Pancreas (tissue), 10 donors: ENCODE results near the gene DMD. TPM values are rescaled to one million over a fixed set of nuclear protein-coding genes. Genes with fewer than 3 reads are reported as not detected.

Source experiments
- ATAC-seq, 4 donors: fragments of 200-7000 bp; cut with Tn5 transposase; one replicate each; pipeline versions ENCODE4 v1.8.0 to v1.9.1; 2020; ENCODE audit warnings: mild to moderate bottlenecking in 4 of 4, moderate library complexity in 4 of 4
- DNase-seq, 6 donors: peaks; one replicate each; pipeline ENCODE4 v3.0.0-alpha.2; 2020
- FAIRE-seq: peaks from 2 replicates; lab custom pipeline; 2012; peaks lifted over from hg19 to GRCh38; lab: Jason Lieb, UNC
- H3K27ac ChIP-seq, 4 donors: fragments of 200-600 bp; sonication (generic); 1 replicate in 3 of 4; 2 replicates in 1 of 4; pipeline versions ENCODE4 v1.5.0 to v1.8.0; 2020
- H3K27me3 ChIP-seq, 4 donors: fragments of 200-600 bp; one replicate each; pipeline ENCODE4 v1.8.0; 2021
- H3K36me3 ChIP-seq, 3 donors: fragments of 200-600 bp; sonication (generic) in 1 of 3; one replicate each; pipeline versions ENCODE4 v1.5.0 to v1.8.0; 2020 to 2021
- H3K4me1 ChIP-seq, 3 donors: fragments of 200-600 bp; one replicate each; pipeline ENCODE4 v1.8.0; 2021
- H3K4me3 ChIP-seq, 4 donors: fragments of 200-600 bp; sonication (generic) in 2 of 4; one replicate each; pipeline versions ENCODE4 v1.5.0 to v1.8.0; 2020 to 2021
- H3K9me3 ChIP-seq, 4 donors: fragments of 200-600 bp; one replicate each; pipeline ENCODE4 v1.8.0; 2021
- WGBS, 2 donors: extraction: QIAGEN DNeasy Blood & Tissue Kit; methylation state at CpG; one replicate each; pipeline ENCODE4 v1.1.7; 2013; 5-methylcytosine and 5-hydroxymethylcytosine counted together
- intact Hi-C, 3 donors: fragments of 100-400 bp; cut with DNase I; formaldehyde crosslinking; loops; one replicate each; pipeline versions ENCODE4 v1.11.1 to v1.14.2; 2022
- polyA plus RNA-seq, 2 donors: library from polyadenylated mRNA; stranded (reverse); fragments of 200-250 nt; gene quantifications; one replicate each; pipeline ENCODE4 v1.2.3, GENCODE V29; 2013
- total RNA-seq, 6 donors: library from RNA; stranded (reverse); fragmentation: NEBNext Ultra II Directional in 4 of 6; extraction: Animal tissue kit (Norgen Biotek cat#: 25700) in 4 of 6; gene quantifications; one replicate each; pipeline versions ENCODE4 v1.2.1 to v1.2.4, GENCODE V29; 2021 to 2023
- TF ChIP-seq, protein P1 (sequence below), 4 donors: fragments of 200-600 bp; sonication (generic) in 3 of 4; IDR thresholded peaks; one replicate each; pipeline versions ENCODE4 v1.5.0 to v1.8.0; 2021; ENCODE audit warnings: antibody characterized with exemption in 4 of 4
- donor health status: healthy with polysubstance abuse.
- donor health status: DM: no; HTN: no; CAD: no; lungs with moderate emphysema.
- donor health status: DM: no; HTN: no; CAD: no.
- donor health status: control.
- donor health status: control.
- donor health status: Bipolar disorder and iron deficiency.
- donor health status: DM: yes; HTN: yes; CAD: no.
- donor health status: DM: no; HTN: no; CAD: no.
- donor health status: DM: no; HTN: no; CAD: no.
- donor health status: DM: yes; HTN: yes; CAD: no.

DMD gene
- total and polyA plus RNA-seq, 8 donors = 9.1 to 46.5 (median 32.1) TPM

GRCh38 chrX:31228909-31229308 lies 1982.4 kb downstream of the DMD start:
- peak in 2 of 4 donors; percentile 18 to 26 for ATAC-seq
- FAIRE-seq = no peak
- Histone ChIP-seq H3K36me3 (no peaks in the 10 kb centered on the region), H3K4me3 (no peak overlapping the region), H3K4me1 (peaks cover 0 to 6% (median 0%) of the 10 kb centered on the region in 3 donors), H3K9me3 (no peaks in the 10 kb centered on the region), H3K27me3 (no peaks in the 10 kb centered on the region), H3K27ac (peak overlapping the region in 1 of 4 donors; percentile 26)
- no peak for DNase-seq
- intact Hi-C loops = no loop called here
- TF ChIP-seq, protein P1, sequence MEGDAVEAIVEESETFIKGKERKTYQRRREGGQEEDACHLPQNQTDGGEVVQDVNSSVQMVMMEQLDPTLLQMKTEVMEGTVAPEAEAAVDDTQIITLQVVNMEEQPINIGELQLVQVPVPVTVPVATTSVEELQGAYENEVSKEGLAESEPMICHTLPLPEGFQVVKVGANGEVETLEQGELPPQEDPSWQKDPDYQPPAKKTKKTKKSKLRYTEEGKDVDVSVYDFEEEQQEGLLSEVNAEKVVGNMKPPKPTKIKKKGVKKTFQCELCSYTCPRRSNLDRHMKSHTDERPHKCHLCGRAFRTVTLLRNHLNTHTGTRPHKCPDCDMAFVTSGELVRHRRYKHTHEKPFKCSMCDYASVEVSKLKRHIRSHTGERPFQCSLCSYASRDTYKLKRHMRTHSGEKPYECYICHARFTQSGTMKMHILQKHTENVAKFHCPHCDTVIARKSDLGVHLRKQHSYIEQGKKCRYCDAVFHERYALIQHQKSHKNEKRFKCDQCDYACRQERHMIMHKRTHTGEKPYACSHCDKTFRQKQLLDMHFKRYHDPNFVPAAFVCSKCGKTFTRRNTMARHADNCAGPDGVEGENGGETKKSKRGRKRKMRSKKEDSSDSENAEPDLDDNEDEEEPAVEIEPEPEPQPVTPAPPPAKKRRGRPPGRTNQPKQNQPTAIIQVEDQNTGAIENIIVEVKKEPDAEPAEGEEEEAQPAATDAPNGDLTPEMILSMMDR (IDR thresholded peaks at IDR 0.05) = no peak
- WGBS, 2 donors = 48 to 55% methylated on average over 2 of the region's 2 CpGs

DNA sequence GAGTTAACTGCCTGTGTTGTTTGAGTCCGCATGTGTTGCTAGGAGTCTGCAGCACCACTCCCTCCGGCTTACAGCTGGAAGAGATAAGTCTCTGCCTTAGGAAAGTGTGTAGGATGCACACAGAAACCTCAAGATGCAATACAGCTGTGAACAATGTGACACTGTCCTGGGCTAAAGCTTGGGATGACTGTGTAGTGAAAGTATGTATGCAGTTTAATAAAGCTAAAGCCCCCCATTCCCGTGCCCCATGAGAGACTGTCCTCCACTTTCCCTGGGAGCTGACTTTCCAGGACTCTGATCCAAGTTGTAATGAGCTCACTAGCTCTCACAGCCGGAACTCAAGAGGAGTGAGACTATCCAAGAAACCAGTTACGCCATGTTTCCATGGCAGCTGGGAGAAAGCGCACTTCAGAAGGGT lies 1982.9 kb downstream of the DMD start:
- H3K4me3 ChIP-seq = no peak overlapping the region
- peaks cover 0 to 6% (median 0%) of the 10 kb centered on the region in 3 donors for H3K4me1 ChIP-seq
- WGBS, 2 donors = 64% methylated on average over 6 of the region's 6 CpGs
- H3K27me3 ChIP-seq = no peaks in the 10 kb centered on the region
- H3K27ac ChIP-seq = peak overlapping the region in 1 of 4 donors; percentile 26
- no peaks in the 10 kb centered on the region for H3K36me3 ChIP-seq
- TF ChIP-seq, protein P1 (IDR thresholded peaks at IDR 0.05) = no peak
- intact Hi-C loops = no loop called here
- FAIRE-seq = no peak
- ATAC-seq = peak in 3 of 4 donors; percentile 44 to 63 (median 47)
- peak in 1 of 6 donors; percentile 14 for DNase-seq
- H3K9me3 ChIP-seq = no peaks in the 10 kb centered on the region

- TF ChIP-seq, protein P1 (IDR thresholded peaks at IDR 0.05) = no peak
- 75 to 87% methylated on average over 2 of the region's 2 CpGs for WGBS, 2 donors
- Histone ChIP-seq H3K36me3 (no peaks in the 10 kb centered on the region), H3K4me3 (no peak overlapping the region), H3K27me3 (no peaks in the 10 kb centered on the region), H3K27ac (no peak overlapping the region), H3K9me3 (no peaks in the 10 kb centered on the region), H3K4me1 (peaks cover 0 to 8% (median 6%) of the 10 kb centered on the region in 3 donors)
- no peak for ATAC-seq
- intact Hi-C loops = no loop called here
- no peak for FAIRE-seq
- no peak for DNase-seq
Observed at GRCh38 chrX:31227250-31227649, 1984.1 kb downstream of the DMD start.

DNA sequence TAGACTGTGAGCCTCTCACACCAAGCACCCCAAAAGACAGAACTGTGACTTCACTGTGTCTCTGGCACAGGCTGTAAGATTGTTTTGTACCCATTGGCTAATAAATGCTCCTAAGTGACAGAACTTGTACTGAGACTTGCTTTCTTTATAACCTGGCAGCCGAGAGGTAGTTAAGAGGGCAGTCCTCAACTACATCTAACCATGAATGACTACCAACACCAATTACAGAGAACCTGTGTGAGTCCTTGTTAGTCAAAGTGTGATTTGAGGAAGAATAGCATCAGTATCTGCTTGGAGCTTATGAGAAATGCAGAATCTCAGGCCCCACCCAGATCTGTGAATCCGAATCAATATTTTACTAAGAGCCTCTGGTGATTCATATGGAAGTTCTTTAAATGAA lies 1985.5 kb downstream of the DMD start:
- ATAC-seq (no peak), FAIRE-seq (no peak), DNase-seq (no peak)
- peaks cover 0 to 9% (median 6%) of the 10 kb centered on the region in 3 donors for H3K4me1 ChIP-seq
- 75 to 89% methylated on average over 2 of the region's 2 CpGs for WGBS, 2 donors
- intact Hi-C loops = no loop called here
- no peaks in the 10 kb centered on the region for H3K9me3 ChIP-seq
- H3K36me3 ChIP-seq = no peaks in the 10 kb centered on the region
- TF ChIP-seq, protein P1 (IDR thresholded peaks at IDR 0.05) = no peak
- no peak overlapping the region for H3K4me3 ChIP-seq
- H3K27ac ChIP-seq = no peak overlapping the region
- H3K27me3 ChIP-seq = no peaks in the 10 kb centered on the region

DNA sequence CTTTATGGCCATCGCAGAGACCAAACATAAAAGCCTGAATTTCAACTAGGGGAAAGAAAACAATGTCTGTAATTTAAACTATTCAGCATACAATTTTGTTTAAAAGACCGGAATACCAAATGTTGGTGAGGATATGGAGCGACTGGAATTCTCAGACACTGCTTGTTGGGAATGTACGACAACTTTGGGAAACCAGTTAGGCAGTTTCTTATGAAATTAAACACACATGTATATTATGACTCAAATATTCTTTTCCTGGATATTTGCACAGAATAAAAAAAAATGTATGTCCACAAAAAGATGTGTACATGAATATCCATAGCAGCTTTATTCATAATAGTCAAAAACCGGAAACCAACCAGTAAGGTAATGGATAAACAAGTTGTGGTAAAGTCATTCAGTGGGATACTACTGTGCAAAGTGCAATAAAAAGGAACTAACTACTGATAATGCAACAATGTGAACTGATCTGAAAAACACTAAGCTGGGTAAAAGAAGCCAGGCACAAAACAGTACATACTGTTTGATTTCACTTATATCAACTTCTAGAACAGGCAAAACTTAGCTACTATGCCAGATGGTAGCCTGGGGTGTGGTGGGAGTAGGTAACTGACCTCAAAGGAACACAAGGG lies 1986.9 kb downstream of the DMD start:
- Histone ChIP-seq H3K36me3 (no peaks in the 10 kb centered on the region), H3K27me3 (no peaks in the 10 kb centered on the region), H3K4me3 (no peak overlapping the region), H3K9me3 (no peaks in the 10 kb centered on the region), H3K4me1 (peaks cover 0 to 9% (median 6%) of the 10 kb centered on the region in 3 donors), H3K27ac (peak overlapping the region in 1 of 4 donors; percentile 41)
- TF ChIP-seq, protein P1 (IDR thresholded peaks at IDR 0.05) = no peak
- DNase-seq = no peak
- intact Hi-C loops = no loop called here
- no peak for FAIRE-seq
- ATAC-seq = no peak
- 67 to 77% methylated on average over 5 of the region's 5 CpGs for WGBS, 2 donors
